ENCODE results near the gene IFT27.
"Not testable (repeated sequence)": the region's sequence is repeated elsewhere in the genome, so short reads cannot be mapped to it uniquely, and the experiment has no call there.

Gene IFT27

DNA sequence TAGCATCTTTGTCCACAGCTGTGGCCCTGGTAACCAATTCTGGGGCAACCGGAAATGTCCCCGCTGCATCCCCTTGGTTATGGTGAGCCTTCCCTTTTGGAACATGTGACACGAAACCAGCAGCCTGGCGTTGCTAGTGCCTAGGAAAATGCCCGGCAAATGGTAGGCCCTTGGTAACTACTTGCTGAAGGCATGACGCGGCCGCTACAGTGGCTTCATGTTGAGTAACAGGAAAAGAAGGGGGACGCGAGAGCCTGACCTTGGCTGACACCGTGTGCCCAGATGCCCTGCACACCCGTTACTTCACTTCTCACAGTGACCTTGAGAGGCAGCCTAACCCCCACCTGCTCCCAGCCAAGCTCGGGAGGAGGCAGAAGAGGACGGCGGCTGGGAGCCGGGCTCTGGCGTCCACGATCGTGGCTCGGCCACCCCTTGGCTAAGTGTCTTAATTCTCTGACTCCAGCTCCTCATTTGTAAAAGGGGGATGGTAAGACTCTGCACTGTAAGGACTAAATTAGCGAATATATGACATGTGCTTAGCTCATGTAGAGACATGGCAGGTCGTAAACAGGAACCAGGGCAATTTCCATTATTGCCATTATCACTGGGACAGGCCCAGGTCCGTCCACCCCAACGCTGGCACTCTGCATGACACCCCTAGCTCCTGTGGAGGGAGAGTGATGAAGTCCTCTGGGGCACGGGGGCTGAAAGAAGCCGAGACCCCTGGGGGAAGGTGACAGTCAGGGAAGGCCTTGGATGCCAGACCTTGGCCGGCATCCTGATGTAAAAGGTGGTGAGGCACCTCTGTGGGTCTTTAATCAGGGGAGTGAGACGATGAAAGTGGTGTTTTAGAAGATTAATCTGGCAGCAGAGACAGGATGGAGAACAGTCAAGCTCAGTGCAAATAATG is 18.9 kb downstream of the IFT27 start:
- Histone ChIP-seq H3K4me2 (no peak overlapping the region), H3K27me3 (ENCODE audit: insufficient read depth, low read depth) (peaks cover 44% of the 10 kb centered on the region), H3K27ac (no peak overlapping the region), H3K4me1 (ENCODE audit: low read depth, poor library complexity, severe bottlenecking) (no peaks in the 10 kb centered on the region), H3K79me2 (ENCODE audit: insufficient read depth, low read depth) (no peaks in the 10 kb centered on the region), H4K20me1 (ENCODE audit: insufficient read depth) (no peaks in the 10 kb centered on the region), H3K4me3 (IDR thresholded peaks at IDR 0.05; ENCODE audit: insufficient read depth, low read depth, low read length) (no peak overlapping the region), H2AFZ (ENCODE audit: low read depth) (no peak overlapping the region), H3K9ac (no peak overlapping the region), H3K36me3 (ENCODE audit: insufficient read depth) (no peaks in the 10 kb centered on the region)
- TF ChIP-seq, protein P1, sequence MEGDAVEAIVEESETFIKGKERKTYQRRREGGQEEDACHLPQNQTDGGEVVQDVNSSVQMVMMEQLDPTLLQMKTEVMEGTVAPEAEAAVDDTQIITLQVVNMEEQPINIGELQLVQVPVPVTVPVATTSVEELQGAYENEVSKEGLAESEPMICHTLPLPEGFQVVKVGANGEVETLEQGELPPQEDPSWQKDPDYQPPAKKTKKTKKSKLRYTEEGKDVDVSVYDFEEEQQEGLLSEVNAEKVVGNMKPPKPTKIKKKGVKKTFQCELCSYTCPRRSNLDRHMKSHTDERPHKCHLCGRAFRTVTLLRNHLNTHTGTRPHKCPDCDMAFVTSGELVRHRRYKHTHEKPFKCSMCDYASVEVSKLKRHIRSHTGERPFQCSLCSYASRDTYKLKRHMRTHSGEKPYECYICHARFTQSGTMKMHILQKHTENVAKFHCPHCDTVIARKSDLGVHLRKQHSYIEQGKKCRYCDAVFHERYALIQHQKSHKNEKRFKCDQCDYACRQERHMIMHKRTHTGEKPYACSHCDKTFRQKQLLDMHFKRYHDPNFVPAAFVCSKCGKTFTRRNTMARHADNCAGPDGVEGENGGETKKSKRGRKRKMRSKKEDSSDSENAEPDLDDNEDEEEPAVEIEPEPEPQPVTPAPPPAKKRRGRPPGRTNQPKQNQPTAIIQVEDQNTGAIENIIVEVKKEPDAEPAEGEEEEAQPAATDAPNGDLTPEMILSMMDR (conservative IDR thresholded peaks at IDR 0.05; ENCODE audit: low read depth, low read length), result no peak

DNA sequence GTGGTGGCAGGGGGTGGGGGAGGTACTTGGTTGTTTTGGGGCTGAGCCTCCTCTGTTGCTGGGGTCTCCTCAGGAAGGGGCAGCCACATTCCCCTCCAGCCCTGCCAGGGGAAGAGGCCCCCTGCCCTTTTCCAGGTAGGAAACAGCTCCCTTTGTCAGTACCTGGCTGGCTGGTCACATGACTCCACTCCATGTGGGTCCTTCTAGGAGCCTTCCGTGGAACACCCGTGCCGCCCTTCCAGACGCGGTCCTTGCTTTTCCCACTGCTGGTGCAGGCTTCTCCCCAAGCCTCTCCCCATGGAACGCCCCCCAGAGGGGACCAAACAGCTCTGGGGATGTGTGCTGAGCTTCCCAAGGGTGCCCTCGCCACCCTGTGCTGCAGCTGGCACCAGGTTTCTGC is 19.9 kb downstream of the IFT27 start:
- no peaks in the 10 kb centered on the region for H3K79me2 ChIP-seq (ENCODE audit: insufficient read depth, low read depth)
- H3K4me3 ChIP-seq (IDR thresholded peaks at IDR 0.05; ENCODE audit: insufficient read depth, low read depth, low read length), result no peak overlapping the region
- no peak overlapping the region for H3K4me2 ChIP-seq
- H2AFZ ChIP-seq (ENCODE audit: low read depth), result no peak overlapping the region
- H4K20me1 ChIP-seq (ENCODE audit: insufficient read depth), result no peaks in the 10 kb centered on the region
- TF ChIP-seq, protein P1 (conservative IDR thresholded peaks at IDR 0.05; ENCODE audit: low read depth, low read length), result no peak
- no peak overlapping the region for H3K27ac ChIP-seq
- H3K4me1 ChIP-seq (ENCODE audit: low read depth, poor library complexity, severe bottlenecking), result no peaks in the 10 kb centered on the region
- H3K9ac ChIP-seq, result no peak overlapping the region
- H3K36me3 ChIP-seq (ENCODE audit: insufficient read depth), result no peaks in the 10 kb centered on the region
- H3K27me3 ChIP-seq (ENCODE audit: insufficient read depth, low read depth), result peaks cover 46% of the 10 kb centered on the region

DNA sequence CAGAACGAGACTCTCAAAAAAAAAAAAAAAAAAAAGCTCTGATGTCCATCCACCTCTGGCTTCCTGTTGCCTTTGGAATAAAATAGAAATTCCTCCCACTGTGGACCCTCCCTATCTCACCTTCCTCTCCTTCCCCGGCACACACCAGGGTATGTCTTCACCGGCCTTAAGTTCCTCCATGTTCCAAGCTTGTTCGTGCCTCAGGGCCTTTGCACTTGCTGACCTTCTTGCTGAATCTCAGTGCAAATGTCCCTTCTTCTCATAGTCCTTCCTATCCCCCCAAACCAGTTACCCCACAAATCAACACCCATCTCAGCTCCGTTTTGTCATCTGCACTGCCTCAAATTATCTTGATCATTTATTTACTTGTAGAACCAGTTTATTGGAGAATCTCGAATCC is 20.6 kb downstream of the IFT27 start:
- Histone ChIP-seq H3K4me1 (ENCODE audit: low read depth, poor library complexity, severe bottlenecking) (no peaks in the 10 kb centered on the region), H3K4me2 (no peak overlapping the region), H3K4me3 (IDR thresholded peaks at IDR 0.05; ENCODE audit: insufficient read depth, low read depth, low read length) (no peak overlapping the region), H3K79me2 (ENCODE audit: insufficient read depth, low read depth) (no peaks in the 10 kb centered on the region), H3K27ac (no peak overlapping the region), H3K27me3 (ENCODE audit: insufficient read depth, low read depth) (peaks cover 46% of the 10 kb centered on the region), H4K20me1 (ENCODE audit: insufficient read depth) (no peaks in the 10 kb centered on the region), H2AFZ (ENCODE audit: low read depth) (no peak overlapping the region), H3K9ac (no peak overlapping the region), H3K36me3 (ENCODE audit: insufficient read depth) (no peaks in the 10 kb centered on the region)
- TF ChIP-seq, protein P1 (conservative IDR thresholded peaks at IDR 0.05; ENCODE audit: low read depth, low read length), result no peak

DNA sequence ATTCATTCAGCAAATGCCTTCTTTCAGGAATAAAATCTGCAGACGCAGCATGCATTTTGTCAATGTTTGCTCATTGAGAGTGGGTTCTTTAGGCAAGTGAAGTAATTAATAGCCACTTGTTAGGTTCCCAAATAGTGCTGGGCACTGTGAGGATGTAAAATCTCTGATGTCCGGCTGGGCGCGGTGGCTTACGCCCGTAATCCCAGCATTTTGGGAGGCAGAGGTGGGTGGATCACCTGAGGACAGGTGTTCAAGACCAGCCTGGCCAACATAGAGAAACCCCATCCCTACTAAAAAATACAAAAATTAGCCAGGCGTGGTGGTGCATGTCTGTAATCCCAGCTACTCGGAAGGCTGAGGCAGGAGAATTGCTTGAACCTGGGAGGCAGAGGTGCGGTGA is 21.0 kb downstream of the IFT27 start:
- H3K27me3 ChIP-seq (ENCODE audit: insufficient read depth, low read depth), result peaks cover 46% of the 10 kb centered on the region
- H3K27ac ChIP-seq; H3K4me2 ChIP-seq; H3K36me3 ChIP-seq (ENCODE audit: insufficient read depth); H3K4me3 ChIP-seq (IDR thresholded peaks at IDR 0.05; ENCODE audit: insufficient read depth, low read depth, low read length); H4K20me1 ChIP-seq (ENCODE audit: insufficient read depth); H2AFZ ChIP-seq (ENCODE audit: low read depth); H3K79me2 ChIP-seq (ENCODE audit: insufficient read depth, low read depth); H3K4me1 ChIP-seq (ENCODE audit: low read depth, poor library complexity, severe bottlenecking); H3K9ac ChIP-seq: not testable (repeated sequence)

DNA sequence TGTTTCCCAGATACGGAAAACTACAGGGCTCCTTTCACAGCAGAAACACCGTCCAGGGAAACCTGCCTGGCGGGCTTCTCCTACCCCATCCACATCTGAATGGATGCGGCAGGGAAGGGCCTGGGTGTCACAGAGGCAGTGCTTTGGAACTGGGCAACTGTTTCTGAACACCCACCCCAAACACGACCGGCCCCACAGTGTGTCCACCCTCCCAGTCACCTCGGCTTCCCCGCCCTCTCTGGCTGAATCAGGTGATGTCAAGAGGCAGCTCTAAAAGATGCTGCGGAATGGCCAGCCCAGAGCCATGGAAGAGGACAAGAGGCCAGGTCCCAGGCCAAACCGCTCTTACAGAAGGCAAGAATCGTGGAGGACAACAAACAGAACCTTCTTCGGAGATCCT is 22.0 kb downstream of the IFT27 start:
- TF ChIP-seq, protein P1 (conservative IDR thresholded peaks at IDR 0.05; ENCODE audit: low read depth, low read length), result no peak
- Histone ChIP-seq H3K4me1 (ENCODE audit: low read depth, poor library complexity, severe bottlenecking) (no peaks in the 10 kb centered on the region), H3K27me3 (ENCODE audit: insufficient read depth, low read depth) (peaks cover 46% of the 10 kb centered on the region), H4K20me1 (ENCODE audit: insufficient read depth) (no peaks in the 10 kb centered on the region), H3K4me3 (IDR thresholded peaks at IDR 0.05; ENCODE audit: insufficient read depth, low read depth, low read length) (no peak overlapping the region), H3K79me2 (ENCODE audit: insufficient read depth, low read depth) (no peaks in the 10 kb centered on the region), H3K9ac (no peak overlapping the region), H2AFZ (ENCODE audit: low read depth) (no peak overlapping the region), H3K27ac (no peak overlapping the region), H3K4me2 (no peak overlapping the region), H3K36me3 (ENCODE audit: insufficient read depth) (no peaks in the 10 kb centered on the region)

Data from KMS-11 (cell line).